Lung (tissue), 12 donors: ENCODE results near the gene KIF14. TPM values are rescaled to one million over a fixed set of nuclear protein-coding genes. Genes with fewer than 3 reads are reported as not detected.

Source experiments
- ATAC-seq: fragments of 200-7000 bp; cut with Tn5 transposase; one replicate; pipeline ENCODE4 v1.9.1; 2020; ENCODE audit warnings: moderate number of reproducible peaks; ENCODE audit not compliant: insufficient read depth, low FRiP score
- DNase-seq, 3 donors: peaks; one replicate each; pipeline ENCODE4 v3.0.0-alpha.2; 2013 to 2017
- H3K27ac ChIP-seq, 2 donors: one replicate each; pipeline ENCODE4 v1.5.1; 2013; ENCODE audit warnings: mild to moderate bottlenecking in 2 of 2, moderate library complexity in 2 of 2, control low read depth in 1 of 2, inconsistent platforms in 1 of 2, low read depth in 1 of 2, low read length in 1 of 2
- H3K27me3 ChIP-seq, 3 donors: one replicate each; pipeline ENCODE4 v1.5.1; 2013; ENCODE audit warnings: low read length in 2 of 3; ENCODE audit not compliant: control insufficient read depth in 3 of 3, insufficient read depth in 3 of 3
- H3K36me3 ChIP-seq, 4 donors: one replicate each; pipeline ENCODE4 v1.5.1; 2013; ENCODE audit warnings: low read length in 4 of 4, mild to moderate bottlenecking in 1 of 4, moderate library complexity in 1 of 4; ENCODE audit not compliant: control insufficient read depth in 4 of 4, insufficient read depth in 4 of 4
- H3K4me1 ChIP-seq, 5 donors: one replicate each; pipeline ENCODE4 v1.5.1; 2013; ENCODE audit warnings: low read length in 5 of 5, mild to moderate bottlenecking in 2 of 5, moderate library complexity in 1 of 5; ENCODE audit not compliant: control insufficient read depth in 5 of 5, insufficient read depth in 5 of 5
- H3K4me3 ChIP-seq: one replicate; pipeline ENCODE4 v1.5.1; 2013; ENCODE audit warnings: mild to moderate bottlenecking, control low read depth, moderate library complexity
- H3K9ac ChIP-seq, 2 donors: one replicate each; pipeline ENCODE4 v1.5.1; 2013; ENCODE audit warnings: low read length in 2 of 2, control low read depth in 1 of 2; ENCODE audit not compliant: insufficient read depth in 1 of 2
- H3K9me3 ChIP-seq, 4 donors: one replicate each; pipeline ENCODE4 v1.5.1; 2013; ENCODE audit warnings: low read length in 3 of 4, mild to moderate bottlenecking in 1 of 4, moderate library complexity in 1 of 4; ENCODE audit not compliant: control insufficient read depth in 4 of 4, insufficient read depth in 3 of 4
- WGBS, 2 donors: extraction: QIAGEN DNeasy Blood & Tissue Kit; methylation state at CpG; one replicate each; pipeline ENCODE4 v1.1.7; 2013; 5-methylcytosine and 5-hydroxymethylcytosine counted together
- polyA plus RNA-seq, 2 donors: library from polyadenylated mRNA; stranded (reverse); fragments of 200-250 nt; gene quantifications; one replicate each; pipeline ENCODE4 v1.2.1, GENCODE V29; 2013
- total RNA-seq, 2 donors: library from RNA; depleted of rRNA in 1 of 2; stranded (reverse); fragments of >200 nt in 1 of 2; gene quantifications; one replicate each; pipeline ENCODE4 v1.2.1, GENCODE V29; 2014 to 2021
- TF ChIP-seq, protein P1 (sequence below): IDR thresholded peaks from 2 replicates; pipeline ENCODE4 v1.5.1; 2012; ENCODE audit warnings: mild to moderate bottlenecking; ENCODE audit errors: control extremely low read depth, extremely low read depth
- donor health status: control.
- donor health status: control.
- donor health status: Bipolar disorder and iron deficiency.
- donor health status: healthy.
- donor health status: DM: yes; HTN: yes; CAD: no.

KIF14 gene
- total and polyA plus RNA-seq, 4 donors = 0.16 to 2.5 (median 0.32) TPM

DNA sequence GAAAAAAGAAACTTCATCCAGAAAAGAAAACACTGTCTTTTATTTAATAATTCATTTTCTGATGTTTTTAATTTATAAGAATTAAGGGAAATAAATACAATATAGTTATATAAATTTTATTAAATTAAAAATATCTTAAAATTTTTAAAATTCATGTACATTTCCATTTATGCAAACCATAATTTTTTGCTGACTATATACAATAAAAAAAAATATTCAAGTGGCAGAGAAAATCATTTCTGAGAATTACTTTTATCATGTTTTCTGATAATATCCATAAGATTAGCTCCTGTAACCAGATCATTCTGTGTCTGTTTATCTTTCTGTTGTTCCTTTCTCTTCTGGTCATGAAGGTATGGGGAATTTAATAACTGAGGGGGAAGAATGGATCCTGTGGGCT is 23.5 kb upstream of the KIF14 start:
- Histone ChIP-seq H3K36me3 (peaks cover 7 to 9% (median 8%) of the 10 kb centered on the region in 4 donors), H3K9me3 (no peaks in the 10 kb centered on the region)

DNA sequence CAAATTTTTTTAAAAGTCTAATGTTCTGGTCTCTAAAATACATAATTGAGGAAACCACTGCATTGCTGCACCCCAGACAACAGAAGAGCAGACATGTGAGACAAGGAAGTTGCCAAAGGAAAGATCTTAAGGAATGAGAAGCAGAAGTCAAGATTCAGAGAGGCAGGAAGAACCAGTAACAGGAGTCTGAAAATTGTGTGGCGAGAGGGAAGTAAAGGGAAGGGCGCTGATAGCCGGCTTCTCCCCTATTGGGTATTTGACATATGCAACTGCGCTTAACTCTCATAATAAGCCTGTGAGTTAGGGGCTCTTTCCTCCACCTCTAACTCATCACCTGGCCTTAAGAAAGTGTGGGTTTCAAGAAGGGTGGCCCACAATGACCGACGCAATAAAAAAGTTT is 21.9 kb upstream of the KIF14 start:
- TF ChIP-seq, protein P1, sequence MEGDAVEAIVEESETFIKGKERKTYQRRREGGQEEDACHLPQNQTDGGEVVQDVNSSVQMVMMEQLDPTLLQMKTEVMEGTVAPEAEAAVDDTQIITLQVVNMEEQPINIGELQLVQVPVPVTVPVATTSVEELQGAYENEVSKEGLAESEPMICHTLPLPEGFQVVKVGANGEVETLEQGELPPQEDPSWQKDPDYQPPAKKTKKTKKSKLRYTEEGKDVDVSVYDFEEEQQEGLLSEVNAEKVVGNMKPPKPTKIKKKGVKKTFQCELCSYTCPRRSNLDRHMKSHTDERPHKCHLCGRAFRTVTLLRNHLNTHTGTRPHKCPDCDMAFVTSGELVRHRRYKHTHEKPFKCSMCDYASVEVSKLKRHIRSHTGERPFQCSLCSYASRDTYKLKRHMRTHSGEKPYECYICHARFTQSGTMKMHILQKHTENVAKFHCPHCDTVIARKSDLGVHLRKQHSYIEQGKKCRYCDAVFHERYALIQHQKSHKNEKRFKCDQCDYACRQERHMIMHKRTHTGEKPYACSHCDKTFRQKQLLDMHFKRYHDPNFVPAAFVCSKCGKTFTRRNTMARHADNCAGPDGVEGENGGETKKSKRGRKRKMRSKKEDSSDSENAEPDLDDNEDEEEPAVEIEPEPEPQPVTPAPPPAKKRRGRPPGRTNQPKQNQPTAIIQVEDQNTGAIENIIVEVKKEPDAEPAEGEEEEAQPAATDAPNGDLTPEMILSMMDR = no peak
- Histone ChIP-seq H3K9me3 (no peaks in the 10 kb centered on the region), H3K4me1 (peaks cover 0 to 2% (median 0%) of the 10 kb centered on the region in 5 donors), H3K27ac (peak overlapping the region in 1 of 2 donors; percentile 45), H3K4me3 (no peak overlapping the region), H3K9ac (no peak overlapping the region), H3K36me3 (peaks cover 0 to 8% (median 6%) of the 10 kb centered on the region in 4 donors), H3K27me3 (no peaks in the 10 kb centered on the region)
- no peak for ATAC-seq
- 48 to 82% methylated on average over 6 of the region's 6 CpGs for WGBS, 2 donors
- no peak for DNase-seq

More for the DNA sequence above, 23.5 kb upstream of the KIF14 start:
- TF ChIP-seq, protein P1 = no peak
- peaks cover 0 to 2% (median 0%) of the 10 kb centered on the region in 5 donors for H3K4me1 ChIP-seq
- H3K27ac ChIP-seq = no peak overlapping the region
- no peak for ATAC-seq
- H3K9ac ChIP-seq = no peak overlapping the region
- no peak for DNase-seq
- no peaks in the 10 kb centered on the region for H3K27me3 ChIP-seq
- H3K4me3 ChIP-seq = no peak overlapping the region

DNA sequence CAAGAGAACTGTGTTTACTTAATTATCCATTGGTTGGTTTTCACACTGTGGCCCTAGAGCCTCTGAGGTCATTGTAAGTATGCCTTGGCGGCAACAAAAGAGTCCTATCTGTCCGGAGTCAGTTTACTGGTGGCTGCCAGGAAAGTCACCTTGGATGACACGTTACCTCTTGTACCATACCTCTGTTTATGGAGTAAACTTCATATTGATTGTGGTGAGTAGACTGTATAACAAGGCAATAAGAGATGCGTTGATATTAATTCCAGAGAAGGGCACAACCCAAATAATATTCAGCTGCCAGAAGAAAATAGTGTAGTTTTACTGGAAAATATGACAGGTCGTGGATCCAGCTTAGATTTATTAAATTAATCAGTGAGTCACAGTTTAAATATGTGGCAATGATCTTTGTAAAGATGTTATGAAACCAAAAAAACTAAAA is 20.4 kb upstream of the KIF14 start:
- Histone ChIP-seq H3K4me1 (peaks cover 0 to 2% (median 0%) of the 10 kb centered on the region in 5 donors), H3K4me3 (no peak overlapping the region), H3K9ac (no peak overlapping the region), H3K27me3 (no peaks in the 10 kb centered on the region), H3K9me3 (no peaks in the 10 kb centered on the region), H3K36me3 (peaks cover 0 to 3% (median 0%) of the 10 kb centered on the region in 4 donors), H3K27ac (no peak overlapping the region)
- WGBS, 2 donors = 85 to 90% methylated on average over 5 of the region's 5 CpGs
- TF ChIP-seq, protein P1 = no peak
- ATAC-seq (no peak), DNase-seq (no peak)

DNA sequence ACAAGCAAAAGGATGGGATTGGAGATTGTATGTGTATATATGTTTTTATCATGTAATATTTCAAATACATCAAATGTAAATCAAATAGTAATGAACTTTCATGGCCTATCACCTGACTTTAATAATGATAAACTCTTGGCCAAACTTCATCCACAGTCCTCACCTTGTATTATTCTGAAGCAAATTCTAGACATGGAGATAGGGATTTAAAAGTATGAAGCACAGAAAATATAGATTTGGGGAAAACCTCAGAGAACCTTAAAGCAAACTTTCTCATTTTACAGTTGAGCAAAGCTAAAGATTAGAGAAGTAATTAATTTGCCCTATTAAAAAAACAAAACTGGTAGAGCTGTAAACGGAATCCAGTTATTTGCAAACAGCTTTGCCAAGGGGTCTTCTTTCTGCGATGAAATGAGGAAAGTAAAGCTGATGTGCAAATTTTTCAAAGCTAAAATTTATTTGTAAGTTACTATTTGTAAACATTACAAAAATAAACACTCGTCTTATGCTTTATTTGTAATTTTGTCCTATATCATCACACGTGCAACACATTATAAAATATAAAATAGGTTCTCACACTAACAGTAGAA is 19.9 kb upstream of the KIF14 start:
- Histone ChIP-seq H3K9me3 (no peaks in the 10 kb centered on the region), H3K36me3 (peaks cover 0 to 3% (median 0%) of the 10 kb centered on the region in 4 donors), H3K27ac (no peak overlapping the region), H3K27me3 (no peaks in the 10 kb centered on the region), H3K9ac (no peak overlapping the region), H3K4me3 (no peak overlapping the region), H3K4me1 (peaks cover 0 to 2% (median 0%) of the 10 kb centered on the region in 5 donors)
- ATAC-seq = no peak
- no peak for DNase-seq
- WGBS, 2 donors = 91 to 92% methylated on average over 4 of the region's 4 CpGs
- TF ChIP-seq, protein P1 = no peak
